A549 (cell line): ENCODE data around the gene ZNF525. TPM values are rescaled to one million over a fixed set of nuclear protein-coding genes. Genes with fewer than 3 reads are reported as not detected.

Experiments used
- ATAC-seq, 2 experiments: fragments of 200-7000 bp in 1 of 2; fragments of >200 bp in 1 of 2; cut with Nextera tagmentation in 1 of 2; cut with Tn5 transposase in 1 of 2; 3 replicates each; pipeline versions ENCODE4 v1.8.0 to v1.9.1; 2018 to 2020; ENCODE audit warnings: mild to moderate bottlenecking in 1 of 2, moderate library complexity in 1 of 2
- CTCF ChIA-PET: fragments of 300-600 bp; sonication (Branson Sonifier 250); formaldehyde crosslinking; extraction: SDS; loops from one replicate; lab custom pipeline; 2021; ENCODE audit warnings: antibody characterized with exemption, inconsistent platforms; lab: Yijun Ruan, JAX
- POLR2A ChIA-PET: fragments of 350-600 bp; formaldehyde crosslinking; extraction: SDS; loops from one replicate; lab custom pipeline; 2021; ENCODE audit warnings: antibody characterized with exemption, inconsistent platforms; lab: Yijun Ruan, JAX
- DNase-seq, 2 experiments: peaks; one replicate each; pipeline versions ENCODE4 v3.0.0 to v3.0.0-alpha.2; 2011 to 2016; ENCODE audit warnings: low read depth in 1 of 2, low spot score in 1 of 2
- FAIRE-seq: peaks from 2 replicates; lab custom pipeline; 2011; peaks lifted over from hg19 to GRCh38; lab: Jason Lieb, UNC
- H3K27ac ChIP-seq, 2 experiments: fragments of >200 bp; sonication (Bioruptor Twin); formaldehyde crosslinking; 3 replicates each; pipeline ENCODE4 v1.5.1; 2016 to 2017
- H3K4me1 ChIP-seq: fragments of >200 bp; sonication (Bioruptor Twin); formaldehyde crosslinking; 3 replicates; pipeline ENCODE4 v1.6.1; 2016
- H3K4me2 ChIP-seq: fragments of >200 bp; sonication (Bioruptor Twin); formaldehyde crosslinking; 3 replicates; pipeline ENCODE4 v1.6.1; 2016
- H3K4me3 ChIP-seq: fragments of >200 bp; sonication (Bioruptor Twin); formaldehyde crosslinking; 3 replicates; pipeline ENCODE4 v1.5.1; 2016
- H3K9me3 ChIP-seq: fragments of >200 bp; sonication (Bioruptor Twin); formaldehyde crosslinking; 3 replicates; pipeline ENCODE4 v1.6.1; 2016
- BCL3 ChIP-seq: fragments of >200 bp; sonication (Bioruptor Twin); formaldehyde crosslinking; IDR thresholded peaks from 3 replicates; pipeline ENCODE4 v1.6.1; 2016
- CEBPB ChIP-seq, 2 experiments: fragments of >200 bp in 1 of 2; sonication (Bioruptor Twin) in 1 of 2; formaldehyde crosslinking in 1 of 2; IDR thresholded peaks; 2 replicates each; pipeline ENCODE4 v1.6.1; 2012 to 2016
- E2F6 ChIP-seq: IDR thresholded peaks from 2 replicates; pipeline ENCODE4 v1.6.1; 2012; ENCODE audit warnings: low read depth, borderline replicate concordance
- FOSB ChIP-seq: fragments of 250-450 bp; sonication (Bioruptor Pico); IDR thresholded peaks from 2 replicates; pipeline ENCODE4 v1.5.0; 2020; ENCODE audit warnings: mild to moderate bottlenecking, moderate library complexity
- FOSL2 ChIP-seq, 2 experiments: fragments of 450-650 bp in 1 of 2; fragments of >200 bp in 1 of 2; sonication (Bioruptor Twin) in 1 of 2; formaldehyde crosslinking; IDR thresholded peaks; 2 replicates each; pipeline versions ENCODE4 v1.5.0 to v1.6.1; 2016 to 2020; ENCODE audit warnings: mild to moderate bottlenecking in 1 of 2, moderate library complexity in 1 of 2
- FOXS1 ChIP-seq: fragments of 250-450 bp; sonication (Bioruptor Pico); IDR thresholded peaks from 2 replicates; pipeline ENCODE4 v1.5.0; 2020; ENCODE audit warnings: mild to moderate bottlenecking, moderate library complexity
- GATA3 ChIP-seq: IDR thresholded peaks from 2 replicates; pipeline ENCODE4 v1.6.1; 2012; ENCODE audit warnings: borderline replicate concordance
- HEYL ChIP-seq: fragments of 250-450 bp; sonication (Bioruptor Pico); IDR thresholded peaks from 2 replicates; pipeline ENCODE4 v1.8.0; 2021; ENCODE audit warnings: mild to moderate bottlenecking, moderate library complexity
- HOXA7 ChIP-seq: fragments of 250-450 bp; sonication (Bioruptor Pico); IDR thresholded peaks from 2 replicates; pipeline ENCODE4 v1.5.0; 2020; ENCODE audit warnings: mild to moderate bottlenecking, moderate library complexity
- HOXB13 ChIP-seq: fragments of 250-450 bp; sonication (Bioruptor Pico); IDR thresholded peaks from 2 replicates; pipeline ENCODE4 v1.5.0; 2020; ENCODE audit warnings: low read depth, mild to moderate bottlenecking, moderate library complexity
- HOXB5 ChIP-seq: fragments of 250-450 bp; sonication (Bioruptor Pico); IDR thresholded peaks from 2 replicates; pipeline ENCODE4 v1.5.0; 2020; ENCODE audit warnings: mild to moderate bottlenecking, moderate library complexity
- JUN ChIP-seq, 2 experiments: fragments of >200 bp; sonication (Bioruptor Twin); formaldehyde crosslinking; IDR thresholded peaks; 2 replicates in 1 of 2; 3 replicates in 1 of 2; pipeline ENCODE4 v1.6.1; 2016 to 2017
- JUNB ChIP-seq: fragments of >200 bp; sonication (Bioruptor Twin); formaldehyde crosslinking; IDR thresholded peaks from 2 replicates; pipeline ENCODE4 v1.6.1; 2016
- KDM1A ChIP-seq: fragments of 200-600 bp; sonication (generic); IDR thresholded peaks from 2 replicates; pipeline ENCODE4 v1.6.1; 2016; ENCODE audit warnings: low read depth, mild to moderate bottlenecking
- MAFK ChIP-seq: fragments of 450-650 bp; IDR thresholded peaks from 2 replicates; pipeline ENCODE4 v1.6.1; 2014; ENCODE audit not compliant: partially characterized antibody
- NFE2L2 ChIP-seq: fragments of 150-350 bp; conservative IDR thresholded peaks from 2 replicates; pipeline ENCODE4 v1.6.1; 2014; ENCODE audit warnings: low read length
- PBX3 ChIP-seq: IDR thresholded peaks from 2 replicates; pipeline ENCODE4 v1.6.1; 2012
- RNF2 ChIP-seq: fragments of 200-600 bp; sonication (generic); IDR thresholded peaks from 2 replicates; pipeline ENCODE4 v1.6.1; 2016; ENCODE audit warnings: low read depth, mild to moderate bottlenecking, antibody characterized with exemption, moderate library complexity, borderline replicate concordance
- USF2 ChIP-seq: fragments of 450-650 bp; IDR thresholded peaks from 2 replicates; pipeline ENCODE4 v1.6.1; 2014; ENCODE audit warnings: antibody characterized with exemption
- ZFP36 ChIP-seq: fragments of 450-650 bp; IDR thresholded peaks from 2 replicates; pipeline ENCODE4 v1.6.1; 2014; ENCODE audit warnings: borderline replicate concordance; ENCODE audit not compliant: partially characterized antibody
- ZSCAN20 ChIP-seq: fragments of 250-450 bp; sonication (Bioruptor Pico); IDR thresholded peaks from 2 replicates; pipeline ENCODE4 v1.8.0; 2022; ENCODE audit warnings: mild to moderate bottlenecking, moderate library complexity
- WGBS: methylation state at CpG from one replicate; pipeline ENCODE4 v1.1.6; 2017; ENCODE audit errors: missing lambda C conversion rate; 5-methylcytosine and 5-hydroxymethylcytosine counted together
- polyA minus RNA-seq: library from RNA; depleted of rRNA, polyadenylated mRNA; stranded (reverse); fragments of >200 nt; gene quantifications from 2 replicates; pipeline ENCODE4 v1.2.3, GENCODE V29; 2011; rRNA and poly(A)+ RNA removed
- polyA plus RNA-seq, 4 experiments: library from polyadenylated mRNA; depleted of rRNA in 3 of 4; stranded (reverse); fragments of >200 nt; fragmentation: RNase III in 1 of 4; extraction: RNeasy Plus Mini Kit Qiagen cat#74134 plus additional on column Dnase treatment in 1 of 4; gene quantifications; 2 replicates in 3 of 4; 3 replicates in 1 of 4; pipeline ENCODE4 v1.2.3, GENCODE V29; 2011 to 2017

The ZNF525 gene
- 1.00 and 1.3 TPM in 2 replicates for polyA plus RNA-seq (2011; rRNA removed)
- 0.16 and 0.17 TPM in 2 replicates for polyA plus RNA-seq (2012; cell fraction: cytosol; rRNA removed)
- polyA plus RNA-seq (2012; cell fraction: nucleus; rRNA removed): 0.16 and 0.22 TPM in 2 replicates
- 0.12 to 0.46 TPM (median 0.41 TPM) in 3 replicates for polyA plus RNA-seq (2017; fragmentation: RNase III; extraction: RNeasy Plus Mini Kit Qiagen cat#74134 plus additional on column Dnase treatment)
- polyA minus RNA-seq: 0.37 and 0.44 TPM in 2 replicates

GRCh38 chr19:53365134-53365898, at the start of gene ZNF525:
Gene ZNF525 (plus strand): TSS chr19:53365705. CDS start chr19:53372282, 6,577 bp downstream.
- POLR2A ChIA-PET: no interaction called here
- WGBS: 27% methylated on average over 44 of the region's 45 CpGs
- no peak for FAIRE-seq

GRCh38 chr19:53328967-53329366, 36.5 kb upstream of the ZNF525 start:
- no peak for ATAC-seq
- Histone ChIP-seq H3K4me3 (no peak overlapping the region), H3K4me1 (no peaks in the 10 kb centered on the region), H3K27ac (no peak overlapping the region), H3K9me3 (peaks cover 79% of the 10 kb centered on the region), H3K4me2 (no peak overlapping the region)
- ChIA-PET CTCF (no interaction called here), POLR2A (no interaction called here)
- DNase-seq: no peak
- TF ChIP-seq HOXB13 (CRISPR knock-in tag): no peak
- TF ChIP-seq ZFP36: no peak
- TF ChIP-seq ZSCAN20: no peak
- no peak for TF ChIP-seq GATA3
- no peak for TF ChIP-seq HEYL (CRISPR knock-in tag)
- no peak for TF ChIP-seq USF2
- TF ChIP-seq NFE2L2: no peak
- TF ChIP-seq HOXA7: no peak
- TF ChIP-seq JUN (IDR thresholded peaks at IDR 0.05): no peak
- TF ChIP-seq JUNB: no peak
- no peak for TF ChIP-seq MAFK
- TF ChIP-seq FOSL2 (IDR thresholded peaks at IDR 0.05): no peak
- TF ChIP-seq FOSL2 (CRISPR knock-in tag; IDR thresholded peaks at IDR 0.05): no peak
- no peak for TF ChIP-seq CEBPB (IDR thresholded peaks at IDR 0.05)
- TF ChIP-seq PBX3: no peak
- no peak for TF ChIP-seq FOSB (CRISPR knock-in tag)
- no peak for TF ChIP-seq KDM1A
- TF ChIP-seq BCL3: no peak
- TF ChIP-seq RNF2: no peak
- TF ChIP-seq FOXS1 (CRISPR knock-in tag): no peak
- 60% methylated on average over 24 of the region's 24 CpGs for WGBS
- FAIRE-seq: no peak

More at GRCh38 chr19:53365134-53365898, at the start of gene ZNF525:
- CTCF ChIA-PET: no interaction called here
- H3K27ac ChIP-seq: 0 out of 6 replicates have a peak within 1 kb of the TSS, but pooled peaks of 1 of the 2 experiments have one; percentile 3
- peak within 1 kb of the TSS; percentile 44 for H3K4me3 ChIP-seq
- peak; percentile 90 to 95 for ATAC-seq
- peak within 1 kb of the TSS; percentile 66 for H3K4me2 ChIP-seq
- peaks cover 46% of the 10 kb centered on the region for H3K9me3 ChIP-seq
- TF ChIP-seq E2F6 (peak; percentile 38; the same call in 1 of the 2 replicates), HOXB5 (CRISPR knock-in tag) (no peak)
- DNase-seq: peak in 1 of 2 experiments; percentile 63
- H3K4me1 ChIP-seq: no peaks in the 10 kb centered on the region
